ENCODE results near the gene PGA3. TPM values are rescaled to one million over a fixed set of nuclear protein-coding genes. Genes with fewer than 3 reads are reported as not detected.
"Not testable (repeated sequence)": the region's sequence is repeated elsewhere in the genome, so short reads cannot be mapped to it uniquely, and the experiment has no call there.

The PGA3 gene
- total and polyA plus RNA-seq, 11 donors, result 0.16 to 3.1 (median 1.4) TPM; not detected in 5

DNA sequence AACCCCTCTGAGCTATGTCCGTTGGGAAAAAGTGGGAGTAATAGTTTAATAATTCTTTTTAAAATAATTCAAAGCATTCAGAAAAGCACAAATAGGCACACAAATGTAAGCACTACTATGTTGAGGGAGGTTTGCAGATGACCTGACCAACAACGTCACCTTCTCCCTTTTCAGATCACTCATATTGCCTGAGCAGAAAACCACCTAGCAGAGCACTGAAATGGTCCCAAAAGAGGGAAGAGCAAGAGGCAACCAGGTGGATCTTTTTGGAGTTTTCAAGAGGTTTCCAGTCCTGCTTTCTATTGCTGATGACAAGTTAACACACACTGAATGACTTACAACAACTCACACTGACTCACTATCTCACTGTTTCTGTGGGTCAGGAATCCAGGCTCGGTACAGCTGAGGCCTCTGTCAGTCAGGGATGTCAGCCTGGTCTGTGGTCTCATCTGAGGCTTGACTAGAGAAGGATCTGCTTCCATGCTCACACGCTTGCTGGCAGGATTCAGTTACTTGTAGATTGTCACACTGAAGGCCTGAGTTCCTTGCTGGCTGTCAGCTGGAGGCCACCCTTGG, 4.3 kb upstream of the PGA3 start:
- Histone ChIP-seq H3K27ac (no peak overlapping the region), H3K9me3 (peaks cover 0 to 9% (median 0%) of the 10 kb centered on the region in 12 donors), H3K27me3 (peaks cover 0 to 15% (median 0%) of the 10 kb centered on the region in 9 donors), H3K36me3 (no peaks in the 10 kb centered on the region), H3K4me3 (no peak overlapping the region), H3K4me1 (peaks cover 0 to 5% (median 0%) of the 10 kb centered on the region in 12 donors)
- ATAC-seq, result no peak
- no peak for TF ChIP-seq POLR2A (IDR thresholded peaks at IDR 0.05)
- no peak for TF ChIP-seq CTCF (IDR thresholded peaks at IDR 0.05)
- intact Hi-C loops (cut with DNase I), result no loop called here
- 81 to 86% (median 83%) methylated on average over 4 of the region's 4 CpGs for WGBS, 4 donors
- no peak for DNase-seq

- DNase-seq, result no peak
- TF ChIP-seq POLR2A (IDR thresholded peaks at IDR 0.05) (no peak), CTCF (IDR thresholded peaks at IDR 0.05) (no peak)
- ATAC-seq, result no peak
- H3K4me3 ChIP-seq, result no peak overlapping the region
- WGBS, 4 donors, result 90 to 96% (median 93%) methylated on average over 14 of the region's 14 CpGs
- peaks cover 0 to 11% (median 0%) of the 10 kb centered on the region in 12 donors for H3K4me1 ChIP-seq
- H3K27me3 ChIP-seq, result peaks cover 0 to 15% (median 0%) of the 10 kb centered on the region in 9 donors
- no peak overlapping the region for H3K27ac ChIP-seq
- peaks cover 0 to 9% (median 0%) of the 10 kb centered on the region in 12 donors for H3K9me3 ChIP-seq
- H3K36me3 ChIP-seq, result no peaks in the 10 kb centered on the region
- intact Hi-C loops (cut with DNase I), result no loop called here
These were observed 1.8 kb upstream of the PGA3 start for GRCh38 chr11:61201476-61201875.

DNA sequence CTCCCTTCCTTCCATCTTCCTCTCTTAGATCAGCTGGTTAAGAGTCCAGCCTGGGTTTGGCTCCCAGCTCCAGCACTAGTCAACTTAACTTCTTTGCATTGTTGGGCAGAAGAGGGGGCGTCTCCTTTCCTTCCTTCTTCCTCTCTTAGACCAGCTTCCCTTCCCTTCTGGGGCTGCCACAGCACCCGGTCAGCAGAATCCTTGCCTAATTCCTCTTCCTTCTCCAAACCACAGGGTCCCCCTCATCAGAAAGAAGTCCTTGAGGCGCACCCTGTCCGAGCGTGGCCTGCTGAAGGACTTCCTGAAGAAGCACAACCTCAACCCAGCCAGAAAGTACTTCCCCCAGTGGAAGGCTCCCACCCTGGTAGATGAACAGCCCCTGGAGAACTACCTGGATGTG, 558 bp downstream of the PGA3 start:
- intact Hi-C loops (cut with DNase I); DNase-seq; H3K36me3 ChIP-seq; H3K27me3 ChIP-seq; H3K4me3 ChIP-seq; H3K27ac ChIP-seq; H3K9me3 ChIP-seq: not testable (repeated sequence)
- H3K4me1 ChIP-seq, result peaks cover 0 to 11% (median 0%) of the 10 kb centered on the region in 12 donors
- ATAC-seq, result peak in 3 of 4 donors; percentile 42 to 65 (median 65)
- WGBS, 4 donors, result 80% methylated on average over 1 of the region's 5 CpGs; no CpG with 5 or more reads in 3 of the 4 donors

- H3K27ac ChIP-seq; H3K27me3 ChIP-seq; H3K4me3 ChIP-seq; intact Hi-C loops (cut with DNase I); DNase-seq; H3K9me3 ChIP-seq; H3K36me3 ChIP-seq: not testable (repeated sequence)
- H3K4me1 ChIP-seq, result peaks cover 0 to 11% (median 0%) of the 10 kb centered on the region in 12 donors
- 55 to 67% (median 63%) methylated on average over 14 of the region's 14 CpGs for WGBS, 4 donors
- ATAC-seq, result peak in 1 of 4 donors; percentile 12
These were observed 1.3 kb downstream of the PGA3 start for GRCh38 chr11:61204502-61205059.

DNA sequence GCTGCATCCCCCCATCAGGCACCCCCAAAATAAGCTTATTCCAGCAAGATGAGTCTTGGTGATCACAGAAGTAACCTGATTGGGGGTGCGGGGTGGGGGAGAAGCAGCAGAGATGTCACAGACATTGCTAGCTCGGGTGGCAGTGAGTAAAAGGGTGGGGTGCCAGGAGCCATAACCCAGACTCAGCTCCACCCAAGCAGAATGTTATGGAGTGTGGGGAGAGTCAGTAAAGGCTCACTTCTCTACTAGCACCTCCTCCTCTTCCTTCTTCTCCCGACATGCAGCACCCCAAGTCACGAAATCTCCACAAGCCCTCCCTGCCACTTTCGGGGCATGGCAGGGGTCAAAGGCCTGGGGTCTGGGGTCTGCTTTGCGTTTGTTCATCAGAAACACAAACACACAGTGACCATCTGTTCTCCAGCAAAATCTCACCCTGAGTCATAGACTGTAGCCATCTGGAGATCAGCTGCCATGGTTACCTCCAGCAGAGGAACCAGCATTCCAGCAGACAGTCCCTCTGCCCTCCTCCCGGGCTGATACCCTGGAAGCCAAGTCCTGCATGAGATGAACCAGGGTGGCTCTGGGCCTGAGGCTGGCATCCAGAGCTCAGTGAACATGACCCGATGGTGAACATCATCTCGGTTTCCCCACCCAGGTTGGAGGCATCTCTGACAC, 4.5 kb downstream of the PGA3 start:
- H3K27me3 ChIP-seq; H3K4me3 ChIP-seq; H3K9me3 ChIP-seq; ATAC-seq; H3K27ac ChIP-seq; H3K36me3 ChIP-seq; intact Hi-C loops (cut with DNase I); DNase-seq: not testable (repeated sequence)
- peaks cover 0 to 11% (median 0%) of the 10 kb centered on the region in 12 donors for H3K4me1 ChIP-seq
- no CpG with 5 or more reads among the region's 9 CpGs for WGBS, 4 donors

DNA sequence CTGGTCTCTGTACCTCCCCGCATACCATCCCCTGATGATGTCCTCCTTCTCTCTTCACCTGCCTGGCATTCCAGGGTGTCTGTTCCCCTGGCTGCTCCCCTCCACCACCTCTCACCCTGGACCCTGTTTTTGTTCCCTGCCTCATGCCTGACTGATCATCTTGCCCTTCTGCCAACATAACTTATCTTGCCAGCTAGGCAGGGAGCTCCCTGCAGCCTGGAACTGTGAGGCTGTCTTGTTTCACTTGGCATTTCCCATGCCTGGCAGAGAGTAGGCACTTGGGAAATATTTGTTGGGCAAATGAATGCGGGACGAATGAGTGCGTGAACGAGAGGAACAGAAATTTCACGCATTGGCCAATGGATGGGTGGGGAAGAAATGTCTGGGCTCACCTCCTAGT, 7.3 kb downstream of the PGA3 start:
- no CpG with 5 or more reads among the region's 6 CpGs for WGBS, 4 donors
- H3K4me3 ChIP-seq, result not testable (repeated sequence)
- peak; percentile 54 to 63 (median 56) for ATAC-seq

GRCh38 chr11:61211327-61211952, 8.1 kb downstream of the PGA3 start:
- intact Hi-C loops (cut with DNase I); H3K36me3 ChIP-seq; H3K4me3 ChIP-seq; DNase-seq; H3K9me3 ChIP-seq; H3K4me1 ChIP-seq; H3K27ac ChIP-seq; H3K27me3 ChIP-seq: not testable (repeated sequence)
- 59 to 71% (median 68%) methylated on average over 5 to 7 of the region's 10 CpGs for WGBS, 4 donors
- ATAC-seq, result peak in 1 of 4 donors; percentile 1

More for the DNA sequence above, 7.3 kb downstream of the PGA3 start:
- H3K4me1 ChIP-seq; DNase-seq; H3K9me3 ChIP-seq; intact Hi-C loops (cut with DNase I); H3K36me3 ChIP-seq; H3K27ac ChIP-seq; H3K27me3 ChIP-seq: not testable (repeated sequence)

DNA sequence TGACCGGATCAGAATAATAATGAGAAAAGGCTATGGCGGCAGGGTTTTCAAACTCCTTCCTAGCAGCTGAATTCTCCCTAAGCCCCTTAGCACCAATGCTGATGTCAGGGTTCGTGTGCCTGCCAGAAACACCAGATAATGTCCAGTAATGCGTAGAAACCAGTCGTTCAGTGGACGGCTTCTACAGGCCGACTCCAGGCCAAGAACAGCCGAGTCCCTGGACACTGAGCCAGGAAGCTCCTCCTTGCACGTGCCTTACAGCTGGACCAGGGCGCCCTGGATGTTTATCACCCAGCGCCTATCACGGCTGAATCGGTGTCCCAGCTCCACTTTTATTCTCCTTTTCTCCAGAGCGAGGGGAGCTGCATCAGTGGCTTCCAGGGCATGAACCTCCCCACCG, 8.9 kb downstream of the PGA3 start:
- no CpG with 5 or more reads among the region's 15 CpGs for WGBS, 4 donors
- H3K27me3 ChIP-seq; H3K4me3 ChIP-seq; H3K9me3 ChIP-seq; intact Hi-C loops (cut with DNase I); H3K27ac ChIP-seq; H3K4me1 ChIP-seq; DNase-seq; H3K36me3 ChIP-seq: not testable (repeated sequence)
- ATAC-seq, result peak in 3 of 4 donors; percentile 8 to 51 (median 24)

Data from heart left ventricle (tissue), 16 donors.